Activated B cell treated with CpG ODN at 0.5 μM for 24 hours (primary cell): ENCODE data around the gene LGR6. TPM values are rescaled to one million over a fixed set of nuclear protein-coding genes. Genes with fewer than 3 reads are reported as not detected.
A peak's percentile ranks its signal among the peaks of the same experiment; 100 is the strongest.
"Not testable (repeated sequence)": the region's sequence is repeated elsewhere in the genome, so short reads cannot be mapped to it uniquely, and the experiment has no call there.

Source experiments
- ATAC-seq: fragments of 200-7000 bp; cut with Tn5 transposase; one replicate; pipeline ENCODE4 v1.10.0; 2021; ENCODE audit warnings: low read depth, mild to moderate bottlenecking, moderate library complexity
- CTCF ChIA-PET: fragments of 350-600 bp; sonication (Branson Sonifier 250); formaldehyde crosslinking; loops from one replicate; lab custom pipeline; 2021; ENCODE audit warnings: antibody characterized with exemption; lab: Charles Lee
- POLR2A ChIA-PET: fragments of 350-600 bp; sonication (Branson Sonifier 250); formaldehyde crosslinking; loops from one replicate; lab custom pipeline; 2021; ENCODE audit warnings: antibody characterized with exemption; lab: Charles Lee
- DNase-seq: peaks from one replicate; pipeline ENCODE4 v3.0.0; 2022
- H3K27ac Mint-ChIP-seq: one replicate; pipeline ENCODE4 v1.8.0; 2020; ENCODE audit warnings: mixed read lengths
- H3K27me3 Mint-ChIP-seq: one replicate; pipeline ENCODE4 v1.8.0; 2021; ENCODE audit warnings: mixed read lengths
- H3K36me3 Mint-ChIP-seq: one replicate; pipeline ENCODE4 v1.8.0; 2021; ENCODE audit warnings: low read depth, mixed read lengths
- H3K4me1 Mint-ChIP-seq: one replicate; pipeline ENCODE4 v1.8.0; 2021; ENCODE audit warnings: mixed read lengths
- H3K4me3 Mint-ChIP-seq: one replicate; pipeline ENCODE4 v1.8.0; 2020; ENCODE audit warnings: mild to moderate bottlenecking, mixed read lengths
- H3K9me3 Mint-ChIP-seq: one replicate; pipeline ENCODE4 v1.8.0; 2020; ENCODE audit warnings: mixed read lengths
- CTCF ChIP-seq: fragments of 200-600 bp; IDR thresholded peaks from one replicate; pipeline ENCODE4 v1.8.0; 2022; ENCODE audit warnings: antibody characterized with exemption, mild to moderate bottlenecking
- intact Hi-C: fragments of 100-400 bp; cut with micrococcal nuclease; formaldehyde crosslinking; loops from one replicate; pipeline ENCODE4 v1.15.1; 2024
- total RNA-seq: library from RNA; stranded (reverse); gene quantifications from 2 replicates; pipeline ENCODE4 v1.2.3, GENCODE V29; 2022

LGR6 gene
- not detected in 2 replicates for total RNA-seq

- Mint-ChIP-seq H3K36me3 (no peaks in the 10 kb centered on the region), H3K9me3 (no peaks in the 10 kb centered on the region), H3K27ac (no peak within 1 kb of the TSS), H3K4me3 (peak within 1 kb of the TSS; percentile 64), H3K4me1 (peaks cover 18% of the 10 kb centered on the region), H3K27me3 (peaks cover 32% of the 10 kb centered on the region)
- DNase-seq (peak; percentile 31), ATAC-seq (no peak)
- intact Hi-C loops, result loop anchor here (1.0 kb wide), 2 partner anchors 122 to 526 kb away; no protein-coding TSS in a partner anchor
- TF ChIP-seq CTCF, result no peak
- ChIA-PET CTCF (interaction anchor here (0.8 to 2.6 kb wide), 15 partner anchors 13 to 526 kb away, joined by 3 to 40 read pairs (median 6); partner anchors contain the start of gene PTPN7), POLR2A (no interaction called here)
These were observed at the start of gene LGR6 for GRCh38 chr1:202193614-202194327. LGR6 (plus strand) TSS chr1:202193799; CDS start chr1:202193990, 191 bp downstream.

GRCh38 chr1:202144402-202145067, 49.1 kb upstream of the LGR6 start, which contains the start of gene ARL8A:
ARL8A (minus strand) TSS chr1:202144737; CDS start chr1:202144572, 165 bp downstream.
- peaks cover 48% of the 10 kb centered on the region for H3K4me1 Mint-ChIP-seq
- peak within 1 kb of the TSS; percentile 93 for H3K4me3 Mint-ChIP-seq
- H3K27me3 Mint-ChIP-seq, result no peaks in the 10 kb centered on the region
- no peaks in the 10 kb centered on the region for H3K9me3 Mint-ChIP-seq
- ChIA-PET CTCF (no interaction called here), POLR2A (interaction anchor here (0.6 to 3.4 kb wide), 3 partner anchors 15 to 862 kb away, joined by 3 to 29 read pairs (median 5); partner anchors contain the start of genes PTPN7 and TMEM183A)
- DNase-seq (peak; percentile 73), ATAC-seq (peak; percentile 75)
- intact Hi-C loops, result loop anchor here (10.0 kb wide), 1 partner anchor 880 kb away; the partner anchor contains the start of gene PPFIA4
- peaks cover 26% of the 10 kb centered on the region for H3K36me3 Mint-ChIP-seq
- no peak for TF ChIP-seq CTCF
- H3K27ac Mint-ChIP-seq, result peak within 1 kb of the TSS; percentile 96

- Mint-ChIP-seq H3K4me3 (peak overlapping the region; percentile 85), H3K27ac (peak overlapping the region; percentile 77), H3K9me3 (no peaks in the 10 kb centered on the region), H3K4me1 (peaks cover 47% of the 10 kb centered on the region), H3K36me3 (peaks cover 30% of the 10 kb centered on the region), H3K27me3 (no peaks in the 10 kb centered on the region)
- ChIA-PET CTCF (interaction anchor here (1.5 to 2.3 kb wide), 2 partner anchors 10 to 48 kb away, joined by 4 to 6 read pairs; partner anchors contain the start of gene LGR6), POLR2A (interaction anchor here (1.4 to 3.4 kb wide), 2 partner anchors 15 to 18 kb away, joined by 5 to 29 read pairs; partner anchors contain the start of gene PTPN7)
- ATAC-seq (no peak), DNase-seq (no peak)
- intact Hi-C loops, result loop anchor here (10.0 kb wide), 1 partner anchor 880 kb away; the partner anchor contains the start of gene PPFIA4
- TF ChIP-seq CTCF, result no peak
These were observed 48.4 kb upstream of the LGR6 start for GRCh38 chr1:202145068-202145743.

GRCh38 chr1:202145744-202146140, 47.9 kb upstream of the LGR6 start:
- DNase-seq, H3K27me3 Mint-ChIP-seq, ATAC-seq, POLR2A ChIA-PET, H3K9me3 Mint-ChIP-seq: not testable (repeated sequence)
- CTCF ChIA-PET, result interaction anchor here (1.5 to 2.3 kb wide), 2 partner anchors 9 to 47 kb away, joined by 4 to 6 read pairs; partner anchors contain the start of gene LGR6
- Mint-ChIP-seq H3K36me3 (peaks cover 28% of the 10 kb centered on the region), H3K4me3 (peak overlapping the region; percentile 85), H3K27ac (peak overlapping the region; percentile 77), H3K4me1 (peaks cover 43% of the 10 kb centered on the region)
- intact Hi-C loops, result loop anchor here (10.0 kb wide), 1 partner anchor 879 kb away; the partner anchor contains the start of gene PPFIA4

GRCh38 chr1:202146279-202146678, 47.3 kb upstream of the LGR6 start:
- POLR2A ChIA-PET, result interaction anchor here (0.5 to 1.2 kb wide), 2 partner anchors 10 to 182 kb away, joined by 3 to 12 read pairs; no protein-coding TSS in a partner anchor
- no peak for TF ChIP-seq CTCF
- Mint-ChIP-seq H3K4me3 (peak overlapping the region; percentile 38), H3K27me3 (no peaks in the 10 kb centered on the region), H3K9me3 (no peaks in the 10 kb centered on the region), H3K27ac (no peak overlapping the region), H3K4me1 (peaks cover 40% of the 10 kb centered on the region), H3K36me3 (peaks cover 30% of the 10 kb centered on the region)
- DNase-seq (no peak), ATAC-seq (no peak)
- intact Hi-C loops, result loop anchor here (10.0 kb wide), 1 partner anchor 879 kb away; the partner anchor contains the start of gene PPFIA4
- CTCF ChIA-PET, result interaction anchor here (1.5 to 2.3 kb wide), 2 partner anchors 9 to 46 kb away, joined by 4 to 6 read pairs; partner anchors contain the start of gene LGR6
